ENCODE results near the gene CDH13.
A peak's percentile ranks its signal among the peaks of the same experiment; 100 is the strongest.

Gene CDH13

GRCh38 chr16:83318390-83318789 lies 691.6 kb downstream of the CDH13 start:
- no peak for DNase-seq

GRCh38 chr16:83328936-83329335 lies 702.2 kb downstream of the CDH13 start:
- DNase-seq = peak; percentile 31

GRCh38 chr16:83329441-83329840 lies 702.7 kb downstream of the CDH13 start:
- no peak for DNase-seq

DNA sequence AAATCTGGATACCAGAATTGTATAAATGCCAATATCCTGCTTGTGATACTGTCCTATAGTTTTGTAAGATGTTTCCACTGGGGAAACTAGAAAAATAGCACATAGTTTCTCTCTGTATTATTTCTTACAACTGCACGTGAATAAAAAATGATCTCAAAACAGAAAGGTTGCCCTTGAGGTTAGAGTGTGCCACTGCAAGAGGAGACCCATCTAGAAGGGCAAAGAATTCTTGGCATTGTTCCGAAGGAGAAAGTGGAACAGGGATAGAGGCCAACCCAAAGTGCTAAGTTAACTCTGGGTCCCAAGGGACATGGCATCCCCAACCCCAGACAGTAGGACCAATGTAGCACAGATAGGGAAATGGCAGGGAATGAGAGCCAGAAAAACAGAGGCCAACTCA lies 703.5 kb downstream of the CDH13 start:
- DNase-seq = no peak

- no peak for DNase-seq
Observed at GRCh38 chr16:83335076-83335475, 708.3 kb downstream of the CDH13 start.

DNA sequence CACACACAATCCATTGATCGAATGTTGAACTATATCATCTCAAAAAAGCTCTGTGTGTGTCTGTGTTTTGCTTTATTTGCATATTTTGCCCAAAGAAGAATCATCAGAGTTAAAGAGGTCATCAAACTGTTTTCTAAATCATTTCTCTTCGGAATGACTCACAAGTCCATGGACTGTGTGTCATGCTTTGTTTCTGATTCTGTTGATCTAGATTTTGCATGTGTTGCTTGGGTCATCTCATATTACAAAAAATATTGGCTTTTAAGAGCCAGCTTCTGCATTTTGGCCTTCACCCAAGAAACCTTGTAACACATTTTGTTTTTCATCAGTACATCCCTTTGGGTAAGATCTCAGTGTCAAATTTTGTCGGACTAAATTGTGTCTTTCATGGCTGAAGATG lies 709.8 kb downstream of the CDH13 start:
- peak; percentile 67 for DNase-seq

GRCh38 chr16:83338138-83338537 lies 711.4 kb downstream of the CDH13 start:
- DNase-seq = no peak

DNA sequence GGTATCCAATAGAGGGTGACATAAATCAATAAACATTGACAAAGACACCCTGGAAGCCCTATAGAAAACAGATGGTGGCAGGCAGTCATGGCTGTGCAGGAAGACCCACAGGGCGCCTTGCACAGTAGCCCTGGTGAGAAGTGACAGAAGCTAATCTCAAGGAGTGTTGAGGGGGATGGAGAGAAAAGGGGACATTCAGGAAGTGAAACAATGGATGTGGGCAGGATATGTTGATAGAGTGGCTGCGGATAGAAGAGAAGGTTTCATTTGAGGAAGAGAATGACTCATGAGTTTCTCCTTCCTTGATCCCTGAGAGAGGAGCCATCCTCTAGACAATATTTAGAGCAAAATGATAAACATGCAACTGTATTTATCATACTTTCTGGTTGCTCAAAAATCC lies 712.2 kb downstream of the CDH13 start:
- peak; percentile 27 for DNase-seq

DNA sequence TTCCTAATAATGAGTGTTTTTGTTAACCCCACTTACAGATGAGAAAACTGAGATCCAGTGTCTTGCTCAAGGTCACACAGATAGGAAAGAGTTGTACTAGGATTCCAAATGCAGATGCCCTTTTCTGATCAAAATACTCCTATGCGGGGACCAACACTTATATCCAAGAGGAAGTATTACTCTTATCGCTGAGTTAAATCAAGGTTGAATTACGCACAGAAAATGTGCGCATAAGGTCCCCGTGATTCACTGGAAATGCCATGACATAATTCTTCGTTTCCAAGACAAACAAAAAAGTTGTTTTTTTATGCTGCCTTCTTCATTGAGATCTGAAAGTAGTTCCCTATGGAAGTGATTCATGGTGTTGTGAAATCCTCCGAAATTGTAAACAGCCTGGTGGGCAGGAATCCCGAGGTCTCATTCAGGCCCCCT lies 717.2 kb downstream of the CDH13 start:
- peak; percentile 59 for DNase-seq

GRCh38 chr16:83345846-83346640 lies 719.3 kb downstream of the CDH13 start:
- no peak for DNase-seq

DNA sequence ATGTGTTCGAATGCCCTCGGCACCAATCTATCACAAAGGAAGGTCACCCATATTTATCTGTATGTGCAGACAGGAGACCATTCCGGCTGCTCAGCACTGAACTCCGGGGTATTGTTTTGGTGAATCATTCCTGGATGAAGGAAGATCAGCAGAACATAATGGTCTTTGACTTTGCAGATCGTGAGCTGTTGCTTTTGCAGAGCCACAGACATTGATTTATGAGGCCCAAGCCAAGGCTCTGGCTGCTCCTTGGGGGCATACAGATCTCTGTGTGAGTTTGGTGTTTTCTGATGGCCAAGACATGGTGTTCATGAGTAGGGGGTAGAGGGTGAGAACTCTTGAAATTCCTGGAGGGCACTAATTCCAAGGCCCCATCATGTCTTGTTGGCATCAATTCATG lies 722.2 kb downstream of the CDH13 start:
- no peak for DNase-seq

DNA sequence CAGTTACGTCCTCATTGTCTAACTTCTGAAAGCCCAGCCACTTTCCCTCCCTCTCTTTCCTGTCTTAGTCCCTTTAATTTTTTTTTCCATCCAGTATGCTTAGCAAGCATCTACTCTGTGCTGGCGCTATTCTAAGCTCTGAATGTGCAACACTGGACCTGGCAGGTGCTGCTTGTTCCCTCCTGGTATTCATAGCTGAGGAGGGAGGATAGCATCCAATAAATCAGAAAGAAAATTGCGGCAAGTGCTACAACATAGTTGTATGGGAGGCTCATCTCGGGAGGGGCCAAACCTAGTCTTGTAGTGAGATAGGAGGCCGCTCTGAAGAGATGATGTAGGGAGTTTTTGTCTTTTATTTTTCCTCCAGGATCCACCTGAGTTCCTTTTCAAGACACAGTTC lies 723.7 kb downstream of the CDH13 start:
- DNase-seq = no peak

- peak; percentile 35 for DNase-seq
Observed at GRCh38 chr16:83351846-83352245, 725.1 kb downstream of the CDH13 start.

DNA sequence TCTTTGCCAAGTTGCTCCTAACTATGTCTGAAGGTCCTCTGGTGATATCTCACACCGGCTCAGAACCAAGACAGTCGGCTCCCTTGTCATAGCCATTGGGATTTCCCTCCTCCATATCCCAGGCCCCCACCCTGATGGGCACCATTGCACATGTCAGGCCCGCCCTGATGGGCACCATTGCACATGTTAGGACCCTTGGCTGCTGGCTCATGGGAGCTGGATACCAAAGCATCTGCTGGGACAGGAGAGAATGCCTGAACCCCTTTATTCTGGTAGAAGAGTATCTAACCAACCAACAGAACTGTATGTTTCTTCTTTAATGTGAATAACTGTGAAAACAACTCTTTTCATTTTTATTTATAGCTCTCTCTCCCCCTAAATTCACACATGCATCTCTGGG lies 726.5 kb downstream of the CDH13 start:
- DNase-seq = no peak

- DNase-seq = no peak
Observed at GRCh38 chr16:83354015-83354414, 727.2 kb downstream of the CDH13 start.

DNA sequence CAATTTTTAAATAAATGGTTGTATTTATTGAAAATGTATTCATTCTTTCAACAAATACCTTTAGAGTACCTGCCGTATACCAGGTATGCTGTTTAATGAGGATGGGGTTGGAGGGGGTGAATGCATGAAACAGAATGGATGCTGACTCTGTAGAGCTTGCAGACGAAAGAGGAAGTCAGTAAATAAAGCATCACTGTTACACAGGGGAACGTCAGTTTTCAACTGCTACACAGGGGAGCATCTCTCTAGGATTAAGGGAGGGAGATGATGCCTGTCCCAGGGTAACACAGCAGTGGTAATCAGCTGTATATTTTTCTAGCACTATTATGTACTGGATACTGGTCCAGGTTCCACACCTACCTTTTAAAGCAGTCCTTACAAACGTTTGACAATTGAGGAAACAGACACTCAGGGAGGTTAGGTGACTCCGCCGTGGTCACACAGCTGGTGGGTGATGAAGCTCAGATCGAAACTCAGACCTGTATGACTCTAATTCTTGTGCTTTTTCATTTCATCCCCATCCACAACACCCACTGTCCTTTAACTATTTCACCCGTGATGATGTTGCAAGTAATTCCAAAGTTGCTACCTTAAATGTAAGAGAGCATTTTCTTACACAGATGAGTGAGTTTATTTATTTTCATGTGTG lies 728.9 kb downstream of the CDH13 start:
- DNase-seq = no peak

- peak; percentile 46 for DNase-seq
Observed at GRCh38 chr16:83356266-83356665, 729.5 kb downstream of the CDH13 start.

- DNase-seq = no peak
Observed at GRCh38 chr16:83356986-83357385, 730.2 kb downstream of the CDH13 start.

- DNase-seq = no peak
Observed at GRCh38 chr16:83363521-83363920, 736.8 kb downstream of the CDH13 start.

GRCh38 chr16:83365166-83365565 lies 738.4 kb downstream of the CDH13 start:
- no peak for DNase-seq

GRCh38 chr16:83366228-83366627 lies 739.5 kb downstream of the CDH13 start:
- DNase-seq = peak; percentile 24

DNA sequence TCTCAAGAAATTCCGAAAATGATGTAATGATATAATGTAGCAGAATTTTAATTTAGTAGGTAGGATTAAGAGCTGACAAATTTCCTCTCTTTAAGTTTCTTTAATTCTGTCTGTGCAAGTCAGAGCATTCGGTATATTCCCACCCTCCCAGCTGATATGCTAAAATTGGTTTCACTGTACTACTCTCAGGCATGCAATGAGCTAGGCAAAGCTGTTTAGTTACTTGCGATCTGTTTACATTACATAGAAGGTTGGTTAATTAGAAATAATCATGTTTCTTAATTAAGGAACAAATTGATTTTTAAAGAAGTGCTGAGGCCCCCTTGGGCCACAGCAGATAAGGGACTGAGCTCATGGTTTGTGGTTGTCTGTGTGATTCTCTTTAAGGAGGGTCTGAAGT lies 748.2 kb downstream of the CDH13 start:
- no peak for DNase-seq

DNA sequence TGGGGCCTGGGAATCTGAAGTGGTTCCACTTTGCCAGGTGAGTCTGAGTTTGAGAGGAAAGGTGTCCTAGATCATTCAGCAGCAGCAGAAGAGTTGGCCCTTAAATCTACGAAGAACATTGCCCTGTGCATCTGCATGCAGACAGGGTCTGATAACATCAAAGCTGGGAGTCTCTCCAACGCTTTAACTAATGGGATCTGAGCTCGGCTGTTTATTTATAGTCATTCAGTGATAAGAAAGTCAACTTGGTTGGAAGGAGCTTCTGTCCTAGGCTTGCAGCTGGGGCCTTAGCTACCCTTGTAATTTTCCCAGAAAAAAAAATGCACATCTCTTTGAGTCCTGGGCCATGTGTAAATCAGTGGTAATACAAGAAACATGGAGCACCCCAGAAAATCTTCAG lies 763.0 kb downstream of the CDH13 start:
- DNase-seq = no peak

GRCh38 chr16:83390759-83391158 lies 764.0 kb downstream of the CDH13 start:
- DNase-seq = no peak
